GM21515 (cell line): ENCODE data around the gene GULP1.
"Not testable (repeated sequence)": the region's sequence is repeated elsewhere in the genome, so short reads cannot be mapped to it uniquely, and the experiment has no call there.

Experiments
- ATAC-seq: cut with Tn5 transposase; IDR thresholded peaks from one replicate; pipeline ENCODE4 v1.9.1; 2021; ENCODE audit not compliant: unreplicated experiment

Gene GULP1

GRCh38 chr2:188291617-188292347 is at the start of gene GULP1:
Gene GULP1 (plus strand): TSS chr2:188291874. CDS start chr2:188477703, 185,829 bp downstream.
- ATAC-seq, result no peak

GRCh38 chr2:188243381-188243780 is 48.3 kb upstream of the GULP1 start:
- ATAC-seq, result no peak

GRCh38 chr2:188244383-188244782 is 47.3 kb upstream of the GULP1 start:
- ATAC-seq, result no peak

GRCh38 chr2:188245230-188245629 is 46.4 kb upstream of the GULP1 start:
- no peak for ATAC-seq

- ATAC-seq, result no peak
These were observed 43.2 kb upstream of the GULP1 start for GRCh38 chr2:188248513-188248912.

- no peak for ATAC-seq
These were observed 40.6 kb upstream of the GULP1 start for GRCh38 chr2:188251034-188251433.

- no peak for ATAC-seq
These were observed 35.3 kb upstream of the GULP1 start for GRCh38 chr2:188256420-188256819.

GRCh38 chr2:188265315-188265714 is 26.4 kb upstream of the GULP1 start:
- ATAC-seq, result no peak

- no peak for ATAC-seq
These were observed 23.9 kb upstream of the GULP1 start for GRCh38 chr2:188267776-188268175.

- ATAC-seq, result no peak
These were observed 22.7 kb upstream of the GULP1 start for GRCh38 chr2:188269004-188269403.

GRCh38 chr2:188272121-188272520 is 19.6 kb upstream of the GULP1 start:
- no peak for ATAC-seq

GRCh38 chr2:188274274-188274673 is 17.4 kb upstream of the GULP1 start:
- ATAC-seq, result no peak

- ATAC-seq, result no peak
These were observed 15.4 kb upstream of the GULP1 start for GRCh38 chr2:188276255-188276654.

GRCh38 chr2:188277786-188278185 is 13.9 kb upstream of the GULP1 start:
- no peak for ATAC-seq

GRCh38 chr2:188278388-188279092 is 13.1 kb upstream of the GULP1 start:
- ATAC-seq, result no peak

- no peak for ATAC-seq
These were observed 12.6 kb upstream of the GULP1 start for GRCh38 chr2:188279093-188279445.

- no peak for ATAC-seq
These were observed 10.9 kb upstream of the GULP1 start for GRCh38 chr2:188280811-188281222.

GRCh38 chr2:188282907-188283306 is 8.8 kb upstream of the GULP1 start:
- no peak for ATAC-seq

GRCh38 chr2:188284251-188284650 is 7.4 kb upstream of the GULP1 start:
- ATAC-seq, result not testable (repeated sequence)

GRCh38 chr2:188285049-188285448 is 6.6 kb upstream of the GULP1 start:
- no peak for ATAC-seq

- ATAC-seq, result no peak
These were observed 5.9 kb upstream of the GULP1 start for GRCh38 chr2:188285774-188286173.

GRCh38 chr2:188291142-188291616 is 495 bp upstream of the GULP1 start:
- no peak for ATAC-seq
